CD4-positive, alpha-beta T cell treated with Interleukin-17A for 4 hours (primary cell): ENCODE measurements around the gene LRP1.

ENCODE experiments used
- DNase-seq: peaks from one replicate; pipeline ENCODE4 v3.0.0-alpha.2; 2020; ENCODE audit warnings: mixed read lengths

The LRP1 gene

GRCh38 chr12:57215668-57216013 lies 87.4 kb downstream of the LRP1 start:
- no peak for DNase-seq

- peak; percentile 84 for DNase-seq
These were observed 88.0 kb downstream of the LRP1 start, which contains the start of gene NXPH4 for GRCh38 chr12:57216014-57216911. Gene NXPH4, plus strand, starts transcription at chr12:57216794. Its CDS starts 176 bp downstream, at chr12:57216970.

GRCh38 chr12:57216921-57217879 lies 88.9 kb downstream of the LRP1 start:
- no peak for DNase-seq

- DNase-seq, result no peak
These were observed 90.0 kb downstream of the LRP1 start for GRCh38 chr12:57218030-57218853.

- DNase-seq, result no peak
These were observed 91.1 kb downstream of the LRP1 start for GRCh38 chr12:57219205-57219992.

- DNase-seq, result no peak
These were observed 91.9 kb downstream of the LRP1 start for GRCh38 chr12:57219993-57220754.

- DNase-seq, result no peak
These were observed 92.5 kb downstream of the LRP1 start for GRCh38 chr12:57220770-57221168.

- no peak for DNase-seq
These were observed 93.1 kb downstream of the LRP1 start for GRCh38 chr12:57221169-57221917.

- no peak for DNase-seq
These were observed 94.3 kb downstream of the LRP1 start for GRCh38 chr12:57222286-57223190.

GRCh38 chr12:57223191-57224165 lies 95.2 kb downstream of the LRP1 start:
- no peak for DNase-seq

GRCh38 chr12:57224278-57224972 lies 96.1 kb downstream of the LRP1 start:
- DNase-seq, result no peak

GRCh38 chr12:57224973-57225679 lies 96.8 kb downstream of the LRP1 start:
- peak; percentile 80 for DNase-seq

- DNase-seq, result no peak
These were observed 97.5 kb downstream of the LRP1 start for GRCh38 chr12:57225680-57226210.

GRCh38 chr12:57226588-57227314 lies 98.5 kb downstream of the LRP1 start:
- DNase-seq, result no peak

GRCh38 chr12:57227315-57228115 lies 99.2 kb downstream of the LRP1 start:
- DNase-seq, result no peak
